Upper lobe of left lung (tissue), 4 donors: ENCODE data around the gene MARCHF4.

Source experiments
- EP300 ChIP-seq, 4 donors: sonication (generic); formaldehyde crosslinking; IDR thresholded peaks; one replicate each; pipeline ENCODE4 v1.5.1; 2017; ENCODE audit warnings: antibody characterized with exemption in 4 of 4, control low read depth in 2 of 4
- TF ChIP-seq, protein P1 (sequence below), 6 experiments: fragments of 450-650 bp in 4 of 6; fragments of 200-600 bp in 2 of 6; sonication (generic) in 2 of 6; IDR thresholded peaks; one replicate each; pipeline ENCODE4 v1.5.1; 2016 to 2019; ENCODE audit warnings: antibody characterized with exemption in 6 of 6

DNA sequence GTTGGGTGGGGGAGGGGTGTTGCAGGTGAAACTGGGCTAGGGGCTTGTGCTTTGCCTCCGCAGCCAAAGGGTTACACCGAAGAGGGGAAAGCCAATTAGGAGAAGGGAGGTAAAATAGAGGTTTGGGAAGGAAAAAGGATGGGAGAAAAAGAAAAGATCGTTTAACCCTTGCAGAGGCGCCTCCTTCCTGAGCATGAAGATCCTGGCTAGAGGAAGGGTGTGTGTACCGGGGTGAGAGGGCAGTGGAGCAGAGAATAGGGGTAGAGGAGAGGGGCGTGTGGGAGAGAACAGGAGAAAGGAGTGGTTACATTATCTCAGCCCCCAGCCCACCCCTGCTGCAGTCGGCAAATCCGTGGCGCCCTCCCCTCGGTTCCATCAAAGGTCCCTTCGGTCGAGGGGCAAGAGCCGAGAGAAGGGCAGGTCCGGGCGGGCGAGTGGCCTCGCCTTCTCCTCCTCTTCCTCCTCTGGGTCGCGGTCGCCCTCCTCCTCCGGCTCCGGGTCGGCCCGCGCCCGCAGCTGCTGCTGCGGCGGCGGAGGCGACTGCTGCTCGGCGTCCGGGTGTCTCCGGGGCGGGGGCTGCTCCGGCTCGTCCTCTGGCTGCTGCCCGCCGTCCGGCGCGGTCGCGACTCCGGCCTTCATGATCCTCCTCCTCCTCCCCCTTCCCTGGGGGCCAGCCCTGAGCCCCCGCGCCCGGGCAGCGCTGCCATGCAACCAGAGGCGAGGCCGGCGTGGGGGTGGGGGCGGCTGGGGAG, 1.1 kb downstream of the MARCHF4 start:
- TF ChIP-seq, protein P1, sequence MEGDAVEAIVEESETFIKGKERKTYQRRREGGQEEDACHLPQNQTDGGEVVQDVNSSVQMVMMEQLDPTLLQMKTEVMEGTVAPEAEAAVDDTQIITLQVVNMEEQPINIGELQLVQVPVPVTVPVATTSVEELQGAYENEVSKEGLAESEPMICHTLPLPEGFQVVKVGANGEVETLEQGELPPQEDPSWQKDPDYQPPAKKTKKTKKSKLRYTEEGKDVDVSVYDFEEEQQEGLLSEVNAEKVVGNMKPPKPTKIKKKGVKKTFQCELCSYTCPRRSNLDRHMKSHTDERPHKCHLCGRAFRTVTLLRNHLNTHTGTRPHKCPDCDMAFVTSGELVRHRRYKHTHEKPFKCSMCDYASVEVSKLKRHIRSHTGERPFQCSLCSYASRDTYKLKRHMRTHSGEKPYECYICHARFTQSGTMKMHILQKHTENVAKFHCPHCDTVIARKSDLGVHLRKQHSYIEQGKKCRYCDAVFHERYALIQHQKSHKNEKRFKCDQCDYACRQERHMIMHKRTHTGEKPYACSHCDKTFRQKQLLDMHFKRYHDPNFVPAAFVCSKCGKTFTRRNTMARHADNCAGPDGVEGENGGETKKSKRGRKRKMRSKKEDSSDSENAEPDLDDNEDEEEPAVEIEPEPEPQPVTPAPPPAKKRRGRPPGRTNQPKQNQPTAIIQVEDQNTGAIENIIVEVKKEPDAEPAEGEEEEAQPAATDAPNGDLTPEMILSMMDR (IDR thresholded peaks at IDR 0.05) = no peak
- no peak for TF ChIP-seq EP300 (IDR thresholded peaks at IDR 0.05)
